Peyer's patch (tissue), 4 donors: Measurements from ENCODE around the gene PDPK1.

Experiments used
- POLR2A ChIP-seq, 2 donors: fragments of 450-650 bp; IDR thresholded peaks; one replicate each; pipeline ENCODE4 v1.5.1; 2017; ENCODE audit warnings: antibody characterized with exemption in 2 of 2, mild to moderate bottlenecking in 2 of 2, moderate library complexity in 2 of 2
- TF ChIP-seq, protein P1 (sequence below), 6 experiments: fragments of 450-650 bp in 4 of 6; fragments of 200-600 bp in 2 of 6; sonication (generic) in 1 of 6; IDR thresholded peaks; one replicate each; pipeline ENCODE4 v1.5.1; 2017 to 2019; ENCODE audit warnings: antibody characterized with exemption in 6 of 6, mild to moderate bottlenecking in 3 of 6, moderate library complexity in 1 of 6

DNA sequence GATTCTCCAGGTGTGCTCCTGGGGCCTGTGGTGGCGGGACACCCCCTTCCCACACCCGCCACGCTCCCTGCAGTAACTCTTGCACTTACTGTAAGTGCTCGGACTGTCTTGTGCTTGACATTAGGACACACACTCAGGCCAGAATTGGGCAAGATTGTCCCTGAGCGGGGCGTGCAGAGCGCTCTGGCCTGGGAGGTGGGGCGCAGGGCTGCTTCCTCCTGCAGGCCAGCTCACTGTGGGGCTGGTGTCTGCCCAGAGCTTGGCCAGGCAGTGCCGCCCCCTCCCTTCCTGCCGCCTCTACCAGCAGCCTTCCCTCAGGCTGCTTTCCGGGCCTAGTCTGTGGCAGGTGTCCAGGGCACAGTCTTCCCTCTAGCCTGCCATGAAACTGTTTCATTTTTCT lies 30.2 kb upstream of the PDPK1 start:
- TF ChIP-seq, protein P1, sequence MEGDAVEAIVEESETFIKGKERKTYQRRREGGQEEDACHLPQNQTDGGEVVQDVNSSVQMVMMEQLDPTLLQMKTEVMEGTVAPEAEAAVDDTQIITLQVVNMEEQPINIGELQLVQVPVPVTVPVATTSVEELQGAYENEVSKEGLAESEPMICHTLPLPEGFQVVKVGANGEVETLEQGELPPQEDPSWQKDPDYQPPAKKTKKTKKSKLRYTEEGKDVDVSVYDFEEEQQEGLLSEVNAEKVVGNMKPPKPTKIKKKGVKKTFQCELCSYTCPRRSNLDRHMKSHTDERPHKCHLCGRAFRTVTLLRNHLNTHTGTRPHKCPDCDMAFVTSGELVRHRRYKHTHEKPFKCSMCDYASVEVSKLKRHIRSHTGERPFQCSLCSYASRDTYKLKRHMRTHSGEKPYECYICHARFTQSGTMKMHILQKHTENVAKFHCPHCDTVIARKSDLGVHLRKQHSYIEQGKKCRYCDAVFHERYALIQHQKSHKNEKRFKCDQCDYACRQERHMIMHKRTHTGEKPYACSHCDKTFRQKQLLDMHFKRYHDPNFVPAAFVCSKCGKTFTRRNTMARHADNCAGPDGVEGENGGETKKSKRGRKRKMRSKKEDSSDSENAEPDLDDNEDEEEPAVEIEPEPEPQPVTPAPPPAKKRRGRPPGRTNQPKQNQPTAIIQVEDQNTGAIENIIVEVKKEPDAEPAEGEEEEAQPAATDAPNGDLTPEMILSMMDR (IDR thresholded peaks at IDR 0.05), result no peak
- no peak for TF ChIP-seq POLR2A (IDR thresholded peaks at IDR 0.05)
